ENCODE measurements around the gene SH3PXD2A. TPM values are rescaled to one million over a fixed set of nuclear protein-coding genes. Genes with fewer than 3 reads are reported as not detected.

Gene SH3PXD2A
- total RNA-seq, 1 experiment from 2014 or later = 54.9 TPM

DNA sequence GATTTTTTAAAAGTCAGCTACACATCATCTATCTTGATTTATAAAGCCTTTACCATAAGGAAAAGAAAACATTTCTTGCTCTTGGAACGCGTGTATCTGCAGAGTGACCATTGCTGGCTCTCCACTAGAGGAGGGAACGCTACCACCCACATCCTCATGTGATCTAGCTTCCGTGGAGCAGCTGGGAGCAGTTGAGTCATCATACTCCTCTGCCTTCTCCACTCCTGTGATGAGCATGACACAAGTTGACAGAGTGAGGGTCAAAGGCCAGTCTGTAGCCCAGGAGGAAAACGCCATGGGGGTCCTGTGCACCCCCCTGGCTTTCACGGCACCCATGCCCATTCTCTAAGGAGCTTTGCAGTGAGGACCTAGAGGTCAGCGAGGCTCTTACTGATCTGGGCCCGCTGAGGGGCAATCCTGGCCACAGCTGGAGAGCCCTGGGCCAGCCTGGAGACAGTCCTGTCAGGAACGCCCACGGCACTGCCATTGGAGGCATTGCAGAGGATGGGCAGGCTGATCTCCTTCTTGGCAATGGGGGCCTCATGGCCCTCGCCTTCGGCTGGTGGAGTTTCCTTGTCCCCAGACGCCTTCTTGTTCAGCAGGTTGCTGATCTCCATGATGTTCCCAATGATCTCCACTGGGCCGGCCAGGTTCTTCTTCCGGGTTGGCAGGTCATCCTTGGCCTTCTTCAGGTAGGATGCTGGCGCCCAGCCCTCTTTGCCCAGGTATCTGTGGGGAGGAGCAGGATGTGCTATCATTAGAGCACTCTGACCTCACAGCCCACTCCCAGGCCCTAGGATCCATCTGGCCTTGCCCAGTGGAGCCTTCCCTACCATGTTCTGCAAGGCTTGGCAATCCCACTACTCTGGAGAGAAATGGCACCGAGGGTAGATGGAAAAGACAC is 242.7 kb downstream of the SH3PXD2A start:
- no TSS peak for BruUV-seq (replicated peaks)
- no peaks in the 10 kb centered on the region for H3K27me3 ChIP-seq (replicated peaks; ENCODE audit: insufficient read depth, low read depth, low read length, poor library complexity)
- H3K4me1 ChIP-seq (ENCODE audit: insufficient read depth, low read length, poor library complexity, severe bottlenecking) = no peaks in the 10 kb centered on the region
- no peak overlapping the region for H3K4me3 ChIP-seq (ENCODE audit: low read depth, low read length, poor library complexity, severe bottlenecking)
- H3K27ac ChIP-seq (ENCODE audit: low read depth, low read length, poor library complexity, severe bottlenecking) = no peak overlapping the region
- peaks cover 25% of the 10 kb centered on the region for H3K36me3 ChIP-seq (ENCODE audit: insufficient read depth, low read length, poor library complexity, severe bottlenecking)
- ChIA-PET POLR2A (ENCODE audit: low non-redundant PET) (no interaction called here), CTCF (interaction anchor here (0.5 to 1.1 kb wide), 2 partner anchors 14 to 108 kb away, joined by 3 to 4 read pairs; no protein-coding TSS in a partner anchor)
- TF ChIP-seq EZH2 (IDR thresholded peaks at IDR 0.05; ENCODE audit: borderline replicate concordance, low read depth, low read length, poor library complexity, severe bottlenecking) (no peak), CTCF (conservative IDR thresholded peaks at IDR 0.05; ENCODE audit: low read depth, low read length) (no peak)
- no peak for DNase-seq (ENCODE audit: low spot score)
- no peaks in the 10 kb centered on the region for H3K9me3 ChIP-seq (ENCODE audit: low read depth, low read length, poor library complexity, severe bottlenecking)
- intact Hi-C loops (cut with micrococcal nuclease; ENCODE audit: unreplicated experiment) = no loop called here

DNA sequence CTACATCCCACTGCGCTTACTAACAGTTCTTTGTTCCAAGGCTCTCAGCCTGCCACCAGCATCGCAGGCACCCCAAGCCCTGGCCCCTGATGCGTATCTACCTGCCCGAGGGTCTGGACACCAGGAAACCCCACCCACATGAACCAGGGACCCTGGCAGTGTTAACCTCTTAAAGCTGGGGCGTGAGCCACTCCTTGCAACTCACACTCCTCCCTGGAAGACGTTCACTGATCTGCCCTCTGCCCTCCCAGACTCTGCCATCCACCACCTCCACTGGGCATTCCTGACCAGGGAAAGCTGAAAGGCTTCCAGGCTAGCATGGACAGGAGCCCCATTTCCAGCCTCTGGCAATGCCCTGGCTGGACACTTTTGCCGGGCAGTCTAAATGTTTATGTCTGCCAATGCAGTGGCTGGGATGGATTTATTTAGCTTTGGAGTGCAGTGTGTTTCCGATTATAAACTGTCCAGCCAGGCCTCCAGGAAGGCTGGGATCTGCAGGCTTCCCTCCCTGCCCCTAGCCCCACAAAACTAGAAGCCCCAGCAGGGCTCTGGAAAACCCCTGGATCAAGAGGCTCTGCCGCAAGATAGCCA is 244.4 kb downstream of the SH3PXD2A start:
- no peak overlapping the region for H3K4me3 ChIP-seq (ENCODE audit: low read depth, low read length, poor library complexity, severe bottlenecking)
- no peak overlapping the region for H3K27ac ChIP-seq (ENCODE audit: low read depth, low read length, poor library complexity, severe bottlenecking)
- no peaks in the 10 kb centered on the region for H3K27me3 ChIP-seq (replicated peaks; ENCODE audit: insufficient read depth, low read depth, low read length, poor library complexity)
- no TSS peak for BruUV-seq (replicated peaks)
- no peak for TF ChIP-seq EZH2 (IDR thresholded peaks at IDR 0.05; ENCODE audit: borderline replicate concordance, low read depth, low read length, poor library complexity, severe bottlenecking)
- TF ChIP-seq CTCF (conservative IDR thresholded peaks at IDR 0.05; ENCODE audit: low read depth, low read length) = no peak
- intact Hi-C loops (cut with micrococcal nuclease; ENCODE audit: unreplicated experiment) = no loop called here
- H3K36me3 ChIP-seq (ENCODE audit: insufficient read depth, low read length, poor library complexity, severe bottlenecking) = peaks cover 22% of the 10 kb centered on the region
- no peak for DNase-seq (ENCODE audit: low spot score)
- H3K4me1 ChIP-seq (ENCODE audit: insufficient read depth, low read length, poor library complexity, severe bottlenecking) = no peaks in the 10 kb centered on the region
- ChIA-PET CTCF (no interaction called here), POLR2A (ENCODE audit: low non-redundant PET) (no interaction called here)
- H3K9me3 ChIP-seq (ENCODE audit: low read depth, low read length, poor library complexity, severe bottlenecking) = no peaks in the 10 kb centered on the region

DNA sequence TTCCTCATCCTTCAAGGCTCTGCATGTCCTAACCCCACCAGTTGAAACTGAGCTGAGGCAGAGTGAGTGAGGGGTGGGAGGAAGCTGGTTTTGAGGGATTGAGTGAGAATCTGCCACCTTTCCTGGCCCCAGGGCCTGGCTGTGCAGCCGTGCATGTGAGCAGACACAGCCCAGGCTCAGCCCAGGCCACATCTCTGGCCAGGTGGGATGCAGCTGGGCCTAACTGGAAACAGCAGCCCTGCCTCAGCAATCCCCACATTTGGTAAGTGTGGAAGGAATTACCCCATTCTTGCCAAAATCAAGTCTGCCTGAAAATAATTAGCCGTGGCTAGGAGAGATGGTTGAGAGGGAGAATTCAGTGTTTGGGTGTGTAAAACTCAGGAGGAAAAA is 245.3 kb downstream of the SH3PXD2A start:
- Histone ChIP-seq H3K4me1 (ENCODE audit: insufficient read depth, low read length, poor library complexity, severe bottlenecking) (no peaks in the 10 kb centered on the region), H3K27me3 (replicated peaks; ENCODE audit: insufficient read depth, low read depth, low read length, poor library complexity) (no peaks in the 10 kb centered on the region), H3K4me3 (ENCODE audit: low read depth, low read length, poor library complexity, severe bottlenecking) (no peak overlapping the region), H3K36me3 (ENCODE audit: insufficient read depth, low read length, poor library complexity, severe bottlenecking) (peaks cover 31% of the 10 kb centered on the region), H3K9me3 (ENCODE audit: low read depth, low read length, poor library complexity, severe bottlenecking) (no peaks in the 10 kb centered on the region), H3K27ac (ENCODE audit: low read depth, low read length, poor library complexity, severe bottlenecking) (no peak overlapping the region)
- TF ChIP-seq EZH2 (IDR thresholded peaks at IDR 0.05; ENCODE audit: borderline replicate concordance, low read depth, low read length, poor library complexity, severe bottlenecking) (no peak), CTCF (conservative IDR thresholded peaks at IDR 0.05; ENCODE audit: low read depth, low read length) (no peak)
- ChIA-PET POLR2A (ENCODE audit: low non-redundant PET) (no interaction called here), CTCF (no interaction called here)
- DNase-seq (ENCODE audit: low spot score) = no peak
- intact Hi-C loops (cut with micrococcal nuclease; ENCODE audit: unreplicated experiment) = no loop called here
- BruUV-seq (replicated peaks) = no TSS peak
